Caco-2 (cell line): ENCODE data around the gene CX3CL1. TPM values are rescaled to one million over a fixed set of nuclear protein-coding genes. Genes with fewer than 3 reads are reported as not detected.

ENCODE experiments used
- BruUV-seq: library from RNA; stranded (reverse); fragments of 400-500 nt; replicated peaks from 2 replicates; lab custom pipeline; 2021; lab: Mats Ljungman, UMichigan
- CTCF ChIA-PET: fragments of 300-600 bp; sonication (Branson Sonifier 250); formaldehyde crosslinking; loops from one replicate; lab custom pipeline; 2022; ENCODE audit warnings: antibody characterized with exemption; lab: Charles Lee
- POLR2A ChIA-PET: fragments of 300-600 bp; sonication (Branson Sonifier 250); formaldehyde crosslinking; loops from one replicate; lab custom pipeline; 2022; ENCODE audit warnings: antibody characterized with exemption; lab: Charles Lee
- DNase-seq, 2 experiments: peaks; one replicate each; pipeline versions ENCODE4 v3.0.0 to v3.0.0-alpha.2; 2020 to 2022
- H3K27me3 ChIP-seq: replicated peaks from 2 replicates; pipeline ENCODE4 v1.6.0; 2011; ENCODE audit warnings: low read length; ENCODE audit not compliant: control insufficient read depth, insufficient read depth
- H3K36me3 ChIP-seq: 2 replicates; pipeline ENCODE4 v1.5.1; 2011; ENCODE audit warnings: low read length; ENCODE audit not compliant: control insufficient read depth, insufficient read depth
- H3K4me1 ChIP-seq: fragments of 250-450 bp; sonication (Bioruptor Pico); 2 replicates; pipeline ENCODE4 v1.5.1; 2020; ENCODE audit warnings: mild to moderate bottlenecking
- H3K4me3 ChIP-seq: 2 replicates; pipeline ENCODE4 v1.5.1; 2011; ENCODE audit warnings: low read depth, mild to moderate bottlenecking, control low read depth, low read length
- H3K9me3 ChIP-seq: fragments of 250-450 bp; sonication (Bioruptor Pico); 2 replicates; pipeline ENCODE4 v1.5.1; 2020; ENCODE audit warnings: mild to moderate bottlenecking, moderate library complexity
- H3K27ac Mint-ChIP-seq: one replicate; pipeline ENCODE4 v1.8.0; 2022; ENCODE audit warnings: mixed read lengths; ENCODE audit not compliant: unreplicated experiment
- H3K27me3 Mint-ChIP-seq: one replicate; pipeline ENCODE4 v1.8.0; 2022; ENCODE audit warnings: mixed read lengths; ENCODE audit not compliant: insufficient read depth, unreplicated experiment
- H3K36me3 Mint-ChIP-seq: one replicate; pipeline ENCODE4 v1.8.0; 2022; ENCODE audit warnings: mild to moderate bottlenecking, mixed read lengths; ENCODE audit not compliant: insufficient read depth, unreplicated experiment
- H3K4me1 Mint-ChIP-seq: one replicate; pipeline ENCODE4 v1.8.0; 2022; ENCODE audit warnings: low read depth, mixed read lengths; ENCODE audit not compliant: unreplicated experiment
- H3K4me3 Mint-ChIP-seq: one replicate; pipeline ENCODE4 v1.8.0; 2022; ENCODE audit warnings: mild to moderate bottlenecking, moderate library complexity, mixed read lengths; ENCODE audit not compliant: unreplicated experiment
- H3K9me3 Mint-ChIP-seq: one replicate; pipeline ENCODE4 v1.8.0; 2022; ENCODE audit warnings: mixed read lengths; ENCODE audit not compliant: unreplicated experiment
- intact Hi-C: fragments of 100-400 bp; cut with micrococcal nuclease; formaldehyde crosslinking; loops from one replicate; pipeline ENCODE4 v1.10.0; 2022; ENCODE audit not compliant: unreplicated experiment
- total RNA-seq: library from RNA; stranded (reverse); gene quantifications from 2 replicates; pipeline ENCODE4 v1.2.3, GENCODE V29; 2022
- TF ChIP-seq, protein P1 (sequence below), 2 experiments: fragments of 200-600 bp in 1 of 2; IDR thresholded peaks; 1 replicate in 1 of 2; 2 replicates in 1 of 2; pipeline versions ENCODE4 v1.5.1 to v1.8.0; 2011 to 2022; ENCODE audit warnings: antibody characterized with exemption in 1 of 2, control low read depth in 1 of 2, inconsistent platforms in 1 of 2, low read depth in 1 of 2, low read length in 1 of 2, mild to moderate bottlenecking in 1 of 2, moderate library complexity in 1 of 2; ENCODE audit not compliant: insufficient read depth in 1 of 2, severe bottlenecking in 1 of 2, unreplicated experiment in 1 of 2

CX3CL1 gene
- total RNA-seq, 1 experiment from 2014 or later: not detected

DNA sequence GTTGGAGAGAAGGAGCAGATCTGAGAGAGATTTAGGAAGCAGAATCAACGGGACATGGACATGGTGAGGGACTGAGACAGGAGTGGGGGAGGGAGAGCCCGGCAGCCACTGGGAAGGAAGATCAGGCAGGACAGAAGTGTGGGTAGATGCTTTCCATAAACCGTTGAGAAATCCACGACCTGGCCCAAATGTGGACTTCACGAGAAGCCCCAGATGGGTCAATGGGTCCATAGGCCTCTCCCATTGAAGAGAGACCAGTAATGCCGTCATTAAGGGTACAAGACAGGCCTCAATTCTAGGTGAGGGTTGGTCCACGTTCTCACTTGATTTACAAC lies 14.2 kb upstream of the CX3CL1 start:
- no peaks in the 10 kb centered on the region for H3K36me3 Mint-ChIP-seq
- H3K27ac Mint-ChIP-seq: peak overlapping the region; percentile 55
- peaks cover 9% of the 10 kb centered on the region for H3K4me1 Mint-ChIP-seq

DNA sequence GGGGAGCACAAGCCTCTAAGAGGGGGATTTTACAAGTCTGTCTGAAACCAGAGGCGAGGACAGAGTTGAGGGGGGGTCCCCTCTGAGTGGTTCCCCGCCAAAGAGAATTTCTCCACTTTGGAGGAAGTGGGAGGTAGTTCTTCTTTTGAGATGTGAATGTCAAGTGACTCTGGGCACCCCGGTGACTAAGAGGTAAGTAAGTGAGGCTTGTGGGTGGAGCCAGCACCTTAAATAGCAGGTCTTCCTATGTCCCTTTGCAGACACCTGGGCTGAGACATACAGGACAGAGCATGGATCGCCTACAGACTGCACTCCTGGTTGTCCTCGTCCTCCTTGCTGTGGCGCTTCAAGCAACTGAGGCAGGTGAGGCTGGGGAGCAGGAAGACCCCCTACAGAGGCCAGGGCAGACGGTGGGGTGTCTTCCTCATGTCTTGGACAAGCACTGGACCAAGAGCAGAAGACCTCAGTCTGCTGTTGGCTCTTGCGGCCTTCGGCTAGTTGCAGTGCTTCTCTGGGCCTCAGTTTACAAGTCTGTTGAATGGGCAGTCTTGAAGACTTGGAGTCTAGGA lies 13.7 kb upstream of the CX3CL1 start, which contains the start of gene CCL22:
TSS of gene CCL22 (plus strand) at position 257 of the 569 bp plus-strand sequence. CDS start at position 291, 34 bp downstream.
- ChIA-PET POLR2A (no interaction called here), CTCF (no interaction called here)
- Mint-ChIP-seq H3K27ac (peak within 1 kb of the TSS; percentile 55), H3K4me1 (peaks cover 9% of the 10 kb centered on the region), H3K4me3 (no peak within 1 kb of the TSS), H3K27me3 (no peaks in the 10 kb centered on the region), H3K9me3 (no peaks in the 10 kb centered on the region), H3K36me3 (no peaks in the 10 kb centered on the region)
- H3K4me1 ChIP-seq: no peaks in the 10 kb centered on the region
- H3K36me3 ChIP-seq: no peaks in the 10 kb centered on the region
- H3K9me3 ChIP-seq: no peaks in the 10 kb centered on the region
- no peaks in the 10 kb centered on the region for H3K27me3 ChIP-seq
- intact Hi-C loops: no loop called here
- DNase-seq: no peak
- TF ChIP-seq, protein P1, sequence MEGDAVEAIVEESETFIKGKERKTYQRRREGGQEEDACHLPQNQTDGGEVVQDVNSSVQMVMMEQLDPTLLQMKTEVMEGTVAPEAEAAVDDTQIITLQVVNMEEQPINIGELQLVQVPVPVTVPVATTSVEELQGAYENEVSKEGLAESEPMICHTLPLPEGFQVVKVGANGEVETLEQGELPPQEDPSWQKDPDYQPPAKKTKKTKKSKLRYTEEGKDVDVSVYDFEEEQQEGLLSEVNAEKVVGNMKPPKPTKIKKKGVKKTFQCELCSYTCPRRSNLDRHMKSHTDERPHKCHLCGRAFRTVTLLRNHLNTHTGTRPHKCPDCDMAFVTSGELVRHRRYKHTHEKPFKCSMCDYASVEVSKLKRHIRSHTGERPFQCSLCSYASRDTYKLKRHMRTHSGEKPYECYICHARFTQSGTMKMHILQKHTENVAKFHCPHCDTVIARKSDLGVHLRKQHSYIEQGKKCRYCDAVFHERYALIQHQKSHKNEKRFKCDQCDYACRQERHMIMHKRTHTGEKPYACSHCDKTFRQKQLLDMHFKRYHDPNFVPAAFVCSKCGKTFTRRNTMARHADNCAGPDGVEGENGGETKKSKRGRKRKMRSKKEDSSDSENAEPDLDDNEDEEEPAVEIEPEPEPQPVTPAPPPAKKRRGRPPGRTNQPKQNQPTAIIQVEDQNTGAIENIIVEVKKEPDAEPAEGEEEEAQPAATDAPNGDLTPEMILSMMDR (IDR thresholded peaks at IDR 0.05; ENCODE audit: insufficient read depth in 1 of 2, low read depth in 1 of 2, low read length in 1 of 2, severe bottlenecking in 1 of 2, unreplicated experiment in 1 of 2): no peak
- H3K4me3 ChIP-seq: no peak within 1 kb of the TSS
- no TSS peak for BruUV-seq

More for the DNA sequence above, 14.2 kb upstream of the CX3CL1 start:
- Histone ChIP-seq H3K9me3 (no peaks in the 10 kb centered on the region), H3K4me3 (no peak overlapping the region), H3K27me3 (no peaks in the 10 kb centered on the region), H3K4me1 (no peaks in the 10 kb centered on the region), H3K36me3 (no peaks in the 10 kb centered on the region)
- TF ChIP-seq, protein P1 (IDR thresholded peaks at IDR 0.05; ENCODE audit: insufficient read depth in 1 of 2, low read depth in 1 of 2, low read length in 1 of 2, severe bottlenecking in 1 of 2, unreplicated experiment in 1 of 2): no peak
- no TSS peak for BruUV-seq
- ChIA-PET POLR2A (no interaction called here), CTCF (no interaction called here)
- Mint-ChIP-seq H3K9me3 (no peaks in the 10 kb centered on the region), H3K4me3 (no peak overlapping the region), H3K27me3 (no peaks in the 10 kb centered on the region)
- intact Hi-C loops: no loop called here
- no peak for DNase-seq

DNA sequence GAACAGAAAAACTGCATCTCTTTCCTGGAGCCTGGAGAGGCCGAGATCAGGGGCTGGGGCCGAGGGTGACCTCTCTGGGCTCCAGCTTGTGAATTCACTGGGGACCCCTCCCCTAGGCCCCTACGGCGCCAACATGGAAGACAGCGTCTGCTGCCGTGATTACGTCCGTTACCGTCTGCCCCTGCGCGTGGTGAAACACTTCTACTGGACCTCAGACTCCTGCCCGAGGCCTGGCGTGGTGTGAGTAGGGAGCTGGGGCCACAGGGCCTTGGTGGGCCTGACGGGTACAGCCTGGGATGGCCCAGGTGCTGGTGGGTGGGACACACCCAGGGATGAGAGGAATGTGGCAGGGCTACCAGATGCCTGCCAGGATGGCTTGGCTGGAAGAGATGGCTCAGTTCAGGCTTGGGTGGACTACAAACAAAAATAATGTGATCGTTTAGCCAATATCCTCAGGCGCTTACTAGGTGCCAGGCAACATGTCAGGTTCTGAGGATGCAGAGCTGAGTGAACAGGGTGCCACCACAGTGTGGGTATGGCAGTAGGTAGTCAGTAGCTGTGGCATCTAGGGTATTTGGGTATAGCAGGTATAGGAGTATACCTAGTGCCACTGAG lies 11.9 kb upstream of the CX3CL1 start:
- no peaks in the 10 kb centered on the region for H3K27me3 ChIP-seq
- no peaks in the 10 kb centered on the region for H3K4me1 ChIP-seq
- CTCF ChIA-PET: no interaction called here
- BruUV-seq: no TSS peak
- Mint-ChIP-seq H3K4me1 (peaks cover 9% of the 10 kb centered on the region), H3K9me3 (no peaks in the 10 kb centered on the region), H3K36me3 (no peaks in the 10 kb centered on the region), H3K27ac (no peak overlapping the region), H3K4me3 (no peak overlapping the region), H3K27me3 (no peaks in the 10 kb centered on the region)
- POLR2A ChIA-PET: no interaction called here
- TF ChIP-seq, protein P1 (IDR thresholded peaks at IDR 0.05; ENCODE audit: insufficient read depth in 1 of 2, low read depth in 1 of 2, low read length in 1 of 2, severe bottlenecking in 1 of 2, unreplicated experiment in 1 of 2): no peak
- DNase-seq: no peak
- H3K4me3 ChIP-seq: no peak overlapping the region
- intact Hi-C loops: no loop called here
- H3K36me3 ChIP-seq: no peaks in the 10 kb centered on the region
- H3K9me3 ChIP-seq: no peaks in the 10 kb centered on the region
